Liver (tissue), 3 donors: ENCODE data around the gene TSC1.

Experiments used
- JUND ChIP-seq, 2 donors: IDR thresholded peaks; 2 replicates each; pipeline ENCODE4 v1.6.1; 2016; ENCODE audit warnings: antibody characterized with exemption in 2 of 2
- MAX ChIP-seq: IDR thresholded peaks from 2 replicates; pipeline ENCODE4 v1.6.1; 2016; ENCODE audit warnings: antibody characterized with exemption
- REST ChIP-seq: IDR thresholded peaks from 2 replicates; pipeline ENCODE4 v1.6.1; 2016; ENCODE audit warnings: antibody characterized with exemption, mild to moderate bottlenecking
- TF ChIP-seq, protein P1 (sequence below): fragments of 150-350 bp; IDR thresholded peaks from 2 replicates; pipeline ENCODE4 v1.5.1; 2017; ENCODE audit warnings: improper control_type of control experiment, low read depth, low read length; ENCODE audit not compliant: missing input control
- TF ChIP-seq, protein P2 (sequence below): IDR thresholded peaks from 2 replicates; pipeline ENCODE4 v1.6.1; 2016; ENCODE audit warnings: antibody characterized with exemption
- donor health status: healthy.
- donor health status: healthy.

DNA sequence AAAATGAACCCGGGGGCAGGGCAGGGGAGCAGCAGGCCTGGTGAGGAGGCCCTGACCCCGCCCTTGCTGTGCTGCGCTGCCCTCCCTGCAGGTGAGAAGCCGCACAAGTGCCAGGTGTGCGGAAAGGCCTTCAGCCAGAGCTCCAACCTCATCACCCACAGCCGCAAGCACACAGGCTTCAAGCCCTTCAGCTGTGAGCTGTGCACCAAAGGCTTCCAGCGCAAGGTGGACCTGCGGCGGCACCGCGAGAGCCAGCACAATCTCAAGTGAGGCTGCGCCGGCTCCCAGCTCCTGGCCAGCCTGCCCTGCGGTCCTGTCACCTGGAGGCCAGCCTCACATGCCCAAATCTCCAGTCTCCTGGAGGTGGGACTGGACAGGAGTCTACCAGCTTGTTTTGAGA is 46.4 kb upstream of the TSC1 start:
- TF ChIP-seq JUND (IDR thresholded peaks at IDR 0.05) (no peak), MAX (no peak), REST (no peak)
- TF ChIP-seq, protein P1, sequence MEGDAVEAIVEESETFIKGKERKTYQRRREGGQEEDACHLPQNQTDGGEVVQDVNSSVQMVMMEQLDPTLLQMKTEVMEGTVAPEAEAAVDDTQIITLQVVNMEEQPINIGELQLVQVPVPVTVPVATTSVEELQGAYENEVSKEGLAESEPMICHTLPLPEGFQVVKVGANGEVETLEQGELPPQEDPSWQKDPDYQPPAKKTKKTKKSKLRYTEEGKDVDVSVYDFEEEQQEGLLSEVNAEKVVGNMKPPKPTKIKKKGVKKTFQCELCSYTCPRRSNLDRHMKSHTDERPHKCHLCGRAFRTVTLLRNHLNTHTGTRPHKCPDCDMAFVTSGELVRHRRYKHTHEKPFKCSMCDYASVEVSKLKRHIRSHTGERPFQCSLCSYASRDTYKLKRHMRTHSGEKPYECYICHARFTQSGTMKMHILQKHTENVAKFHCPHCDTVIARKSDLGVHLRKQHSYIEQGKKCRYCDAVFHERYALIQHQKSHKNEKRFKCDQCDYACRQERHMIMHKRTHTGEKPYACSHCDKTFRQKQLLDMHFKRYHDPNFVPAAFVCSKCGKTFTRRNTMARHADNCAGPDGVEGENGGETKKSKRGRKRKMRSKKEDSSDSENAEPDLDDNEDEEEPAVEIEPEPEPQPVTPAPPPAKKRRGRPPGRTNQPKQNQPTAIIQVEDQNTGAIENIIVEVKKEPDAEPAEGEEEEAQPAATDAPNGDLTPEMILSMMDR = no peak
- TF ChIP-seq, protein P2, sequence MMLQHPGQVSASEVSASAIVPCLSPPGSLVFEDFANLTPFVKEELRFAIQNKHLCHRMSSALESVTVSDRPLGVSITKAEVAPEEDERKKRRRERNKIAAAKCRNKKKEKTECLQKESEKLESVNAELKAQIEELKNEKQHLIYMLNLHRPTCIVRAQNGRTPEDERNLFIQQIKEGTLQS = no peak
